MCF 10A (cell line): ENCODE data around the gene ING5. TPM values are rescaled to one million over a fixed set of nuclear protein-coding genes. Genes with fewer than 3 reads are reported as not detected.

Experiments
- BruUV-seq: library from RNA; stranded (reverse); fragments of 400-500 nt; replicated peaks from 2 replicates; lab custom pipeline; 2021; lab: Mats Ljungman, UMichigan
- CTCF ChIA-PET: fragments of 300-600 bp; sonication (Branson Sonifier 250); formaldehyde crosslinking; extraction: SDS; loops from one replicate; lab custom pipeline; 2021; ENCODE audit warnings: antibody characterized with exemption, inconsistent platforms; lab: Yijun Ruan, JAX
- POLR2A ChIA-PET: fragments of 300-600, 350-650 bp; sonication (Branson Sonifier 250); formaldehyde crosslinking; extraction: SDS; loops from one replicate; lab custom pipeline; 2020; ENCODE audit warnings: antibody characterized with exemption, inconsistent platforms; lab: Yijun Ruan, JAX
- DNase-seq: peaks from one replicate; pipeline ENCODE4 v3.0.0-alpha.2; 2018; ENCODE audit not compliant: unreplicated experiment
- H3K27ac Mint-ChIP-seq: one replicate; pipeline ENCODE4 v1.8.0; 2022; ENCODE audit warnings: mild to moderate bottlenecking, low read depth, mixed read lengths; ENCODE audit not compliant: unreplicated experiment
- H3K27me3 Mint-ChIP-seq: one replicate; pipeline ENCODE4 v1.8.0; 2022; ENCODE audit warnings: mixed read lengths; ENCODE audit not compliant: insufficient read depth, unreplicated experiment
- H3K36me3 Mint-ChIP-seq: one replicate; pipeline ENCODE4 v1.8.0; 2022; ENCODE audit warnings: mild to moderate bottlenecking, moderate library complexity, mixed read lengths; ENCODE audit not compliant: insufficient read depth, unreplicated experiment
- H3K4me1 Mint-ChIP-seq: one replicate; pipeline ENCODE4 v1.8.0; 2022; ENCODE audit warnings: mixed read lengths; ENCODE audit not compliant: insufficient read depth, unreplicated experiment
- H3K4me3 Mint-ChIP-seq: one replicate; pipeline ENCODE4 v1.8.0; 2022; ENCODE audit warnings: mild to moderate bottlenecking, moderate library complexity, mixed read lengths; ENCODE audit not compliant: unreplicated experiment
- H3K9me3 Mint-ChIP-seq: one replicate; pipeline ENCODE4 v1.8.0; 2022; ENCODE audit warnings: mixed read lengths; ENCODE audit not compliant: unreplicated experiment
- CTCF ChIP-seq: fragments of 200-600 bp; IDR thresholded peaks from one replicate; pipeline ENCODE4 v1.8.0; 2022; ENCODE audit warnings: antibody characterized with exemption, mild to moderate bottlenecking; ENCODE audit not compliant: unreplicated experiment
- intact Hi-C: fragments of 100-400 bp; cut with micrococcal nuclease; formaldehyde crosslinking; loops from 2 replicates; pipeline ENCODE4 v1.14.1; 2022
- total RNA-seq: library from RNA; stranded (reverse); gene quantifications from 2 replicates; pipeline ENCODE4 v1.2.3, GENCODE V29; 2022

ING5 gene
- total RNA-seq, 1 experiment from 2014 or later, result 35.5 TPM

- H3K27ac Mint-ChIP-seq, result no peak overlapping the region
- no peak overlapping the region for H3K4me3 Mint-ChIP-seq
- no peak for TF ChIP-seq CTCF
These were observed 69.6 kb downstream of the ING5 start for GRCh38 chr2:241771286-241772062.

GRCh38 chr2:241772063-241772499 lies 70.2 kb downstream of the ING5 start:
- H3K27me3 Mint-ChIP-seq, result no peaks in the 10 kb centered on the region
- H3K4me1 Mint-ChIP-seq, result no peaks in the 10 kb centered on the region
- DNase-seq, result no peak
- intact Hi-C loops, result no loop called here
- H3K4me3 Mint-ChIP-seq, result no peak overlapping the region
- no peak overlapping the region for H3K27ac Mint-ChIP-seq
- H3K36me3 Mint-ChIP-seq, result no peaks in the 10 kb centered on the region
- TF ChIP-seq CTCF, result no peak
- ChIA-PET CTCF (no interaction called here), POLR2A (no interaction called here)
- BruUV-seq, result no TSS peak
- no peaks in the 10 kb centered on the region for H3K9me3 Mint-ChIP-seq

More at GRCh38 chr2:241771286-241772062, 69.6 kb downstream of the ING5 start:
- Mint-ChIP-seq H3K27me3 (no peaks in the 10 kb centered on the region), H3K4me1 (no peaks in the 10 kb centered on the region), H3K9me3 (no peaks in the 10 kb centered on the region), H3K36me3 (no peaks in the 10 kb centered on the region)
- no peak for DNase-seq
- ChIA-PET CTCF (no interaction called here), POLR2A (no interaction called here)
- intact Hi-C loops, result no loop called here
- BruUV-seq, result no TSS peak

GRCh38 chr2:241773511-241774418 lies 71.9 kb downstream of the ING5 start:
- no peak overlapping the region for H3K27ac Mint-ChIP-seq
- no peak overlapping the region for H3K4me3 Mint-ChIP-seq
- no TSS peak for BruUV-seq
- no peaks in the 10 kb centered on the region for H3K36me3 Mint-ChIP-seq
- CTCF ChIA-PET, result interaction anchor here (0.8 to 0.9 kb wide), 2 partner anchors 105 kb away, joined by 4 to 6 read pairs; no protein-coding TSS in a partner anchor
- intact Hi-C loops, result no loop called here
- no peak for DNase-seq
- no peak for TF ChIP-seq CTCF
- no peaks in the 10 kb centered on the region for H3K4me1 Mint-ChIP-seq
- POLR2A ChIA-PET, result interaction anchor here (0.6 kb wide), 1 partner anchor 215 kb away, joined by 4 read pairs; the partner anchor contains the start of gene BOK
- H3K27me3 Mint-ChIP-seq, result no peaks in the 10 kb centered on the region
- no peaks in the 10 kb centered on the region for H3K9me3 Mint-ChIP-seq
